ENCODE data around the gene NSUN6.
"Not testable (repeated sequence)": the region's sequence is repeated elsewhere in the genome, so short reads cannot be mapped to it uniquely, and the experiment has no call there.

The NSUN6 gene

DNA sequence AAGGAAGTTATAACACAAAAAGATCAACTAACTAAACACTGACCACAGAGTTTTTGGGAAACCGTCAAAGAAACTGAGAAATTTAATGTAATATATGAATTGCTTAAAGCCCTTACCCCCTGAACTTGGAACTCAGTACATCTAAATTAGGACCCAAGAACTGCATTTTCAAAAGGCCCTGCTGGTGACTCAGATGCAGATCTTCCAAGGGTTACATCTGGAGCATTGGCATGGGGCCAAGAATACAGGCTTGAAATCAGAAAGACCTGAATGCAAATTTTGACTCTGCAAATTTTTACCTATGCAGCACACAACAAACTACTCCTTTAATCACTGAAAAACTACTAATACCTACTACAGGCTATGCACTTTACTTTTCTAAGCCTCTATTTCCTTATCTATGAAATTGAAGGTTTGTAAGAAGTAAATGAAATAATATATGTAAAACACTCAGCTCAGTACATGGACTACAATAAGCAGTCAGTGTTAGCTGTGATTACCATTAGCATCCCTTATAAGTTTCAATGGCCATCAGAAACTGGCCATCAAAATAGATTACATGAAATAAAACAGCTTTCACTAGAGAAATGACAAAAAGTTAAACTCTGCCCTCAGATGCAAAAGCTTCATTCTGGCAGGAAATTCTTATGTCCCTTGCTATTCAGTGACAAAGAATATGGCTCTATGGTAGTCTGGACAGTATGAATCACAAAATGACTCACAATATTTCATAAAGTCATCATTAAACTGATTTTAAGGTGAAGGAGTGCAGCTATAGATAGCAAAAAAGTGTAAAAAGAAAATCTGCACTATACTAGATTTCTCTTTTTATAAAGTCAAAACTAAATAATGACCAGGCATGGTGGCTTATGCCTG is 43.6 kb downstream of the NSUN6 start:
- peaks cover 25% of the 10 kb centered on the region for H3K36me3 ChIP-seq (ENCODE audit: control insufficient read depth, insufficient read depth, low read length)
- H3K4me3 ChIP-seq (ENCODE audit: low read depth, low read length): no peak overlapping the region
- no peak overlapping the region for H3K9ac ChIP-seq (ENCODE audit: low read depth, low read length)
- no peaks in the 10 kb centered on the region for H3K9me3 ChIP-seq (ENCODE audit: control insufficient read depth, insufficient read depth, low read length)
- no peak overlapping the region for H3K27ac ChIP-seq (ENCODE audit: low read depth, low read length)
- H3K27me3 ChIP-seq (ENCODE audit: control insufficient read depth, insufficient read depth, low read length): no peaks in the 10 kb centered on the region
- H3K4me1 ChIP-seq (ENCODE audit: control insufficient read depth, insufficient read depth, low read length): no peaks in the 10 kb centered on the region

DNA sequence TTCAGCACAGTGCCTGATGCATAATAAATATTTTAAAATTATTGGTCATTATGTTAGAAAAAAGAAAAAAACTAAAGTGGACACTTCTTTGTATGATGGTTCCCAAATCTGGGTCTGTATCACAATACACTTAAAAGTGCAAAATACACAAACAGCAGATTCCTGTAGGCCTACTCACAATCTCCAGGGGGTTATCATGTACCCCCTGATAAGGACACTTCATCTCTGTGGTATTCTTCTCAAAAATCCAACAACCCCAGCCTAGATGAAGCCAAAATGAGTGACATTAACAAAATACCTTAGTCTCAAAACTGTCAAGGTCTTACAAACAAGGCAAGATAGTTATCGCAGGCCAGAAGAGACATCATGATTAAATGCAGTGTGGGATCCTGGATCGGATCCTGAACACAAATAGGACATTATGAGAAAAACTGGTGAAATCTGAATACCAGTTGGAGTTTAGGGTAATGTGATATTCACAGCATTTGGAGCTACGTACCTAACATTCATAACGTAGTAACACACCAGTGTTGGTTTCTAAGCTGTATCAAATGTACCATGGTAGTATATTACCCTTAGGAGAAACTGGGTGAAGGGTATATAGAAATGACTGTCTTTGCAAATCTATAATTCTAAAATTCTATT is 45.2 kb downstream of the NSUN6 start:
- no peaks in the 10 kb centered on the region for H3K9me3 ChIP-seq (ENCODE audit: control insufficient read depth, insufficient read depth, low read length)
- peaks cover 14% of the 10 kb centered on the region for H3K36me3 ChIP-seq (ENCODE audit: control insufficient read depth, insufficient read depth, low read length)
- H3K9ac ChIP-seq (ENCODE audit: low read depth, low read length): no peak overlapping the region
- H3K27me3 ChIP-seq (ENCODE audit: control insufficient read depth, insufficient read depth, low read length): no peaks in the 10 kb centered on the region
- H3K27ac ChIP-seq (ENCODE audit: low read depth, low read length): no peak overlapping the region
- no peak overlapping the region for H3K4me3 ChIP-seq (ENCODE audit: low read depth, low read length)
- no peaks in the 10 kb centered on the region for H3K4me1 ChIP-seq (ENCODE audit: control insufficient read depth, insufficient read depth, low read length)

DNA sequence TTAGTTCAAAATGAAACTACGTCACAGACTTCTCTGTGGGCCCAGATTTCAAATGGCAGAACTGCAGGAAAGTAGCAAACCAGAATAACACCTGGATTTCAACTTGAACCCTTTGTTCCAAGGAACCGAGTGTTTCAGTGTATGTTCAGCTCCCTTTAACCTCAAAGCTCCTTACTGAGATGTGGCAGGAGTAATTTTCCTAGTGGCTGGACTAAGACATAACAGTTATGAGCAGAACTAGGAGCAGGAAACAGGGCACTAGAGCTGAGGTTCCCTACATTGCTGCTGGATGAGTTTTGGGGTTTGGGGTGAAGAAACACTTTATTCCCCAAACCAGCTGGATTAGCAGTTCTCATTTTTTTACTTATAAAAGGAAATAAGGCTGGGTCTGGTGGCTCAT is 50.1 kb downstream of the NSUN6 start:
- H3K4me3 ChIP-seq (ENCODE audit: low read depth, low read length): no peak overlapping the region
- no peaks in the 10 kb centered on the region for H3K9me3 ChIP-seq (ENCODE audit: control insufficient read depth, insufficient read depth, low read length)
- no peaks in the 10 kb centered on the region for H3K4me1 ChIP-seq (ENCODE audit: control insufficient read depth, insufficient read depth, low read length)
- no peaks in the 10 kb centered on the region for H3K27me3 ChIP-seq (ENCODE audit: control insufficient read depth, insufficient read depth, low read length)
- H3K9ac ChIP-seq (ENCODE audit: low read depth, low read length): no peak overlapping the region
- 0 out of 2 replicates have a peak, but pooled peaks cover 5% of the 10 kb centered on the region for H3K36me3 ChIP-seq (ENCODE audit: control insufficient read depth, insufficient read depth, low read length)
- H3K27ac ChIP-seq (ENCODE audit: low read depth, low read length): no peak overlapping the region

DNA sequence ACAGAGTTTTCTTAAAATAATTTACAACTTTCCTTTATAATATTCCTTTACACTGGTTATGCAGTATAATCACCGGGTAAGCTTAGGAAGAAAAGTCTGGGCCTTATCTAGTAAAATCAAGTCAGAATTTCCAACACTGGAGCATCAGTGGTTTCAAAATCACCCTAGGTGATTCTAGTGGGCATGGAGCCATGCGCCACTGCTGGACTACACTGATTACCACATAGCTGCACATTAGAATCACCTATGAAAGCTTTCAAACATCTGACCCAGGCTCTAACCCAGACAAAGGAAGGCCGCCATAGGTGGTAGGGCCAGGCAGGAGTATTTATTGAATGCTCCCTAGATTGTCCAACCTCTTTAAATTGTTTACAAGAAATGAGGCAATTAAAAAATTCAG is 52.0 kb downstream of the NSUN6 start:
- Histone ChIP-seq H3K9me3 (ENCODE audit: control insufficient read depth, insufficient read depth, low read length) (no peaks in the 10 kb centered on the region), H3K4me1 (ENCODE audit: control insufficient read depth, insufficient read depth, low read length) (no peaks in the 10 kb centered on the region), H3K27ac (ENCODE audit: low read depth, low read length) (no peak overlapping the region), H3K27me3 (ENCODE audit: control insufficient read depth, insufficient read depth, low read length) (no peaks in the 10 kb centered on the region), H3K4me3 (ENCODE audit: low read depth, low read length) (no peak overlapping the region), H3K36me3 (ENCODE audit: control insufficient read depth, insufficient read depth, low read length) (peaks cover 14% of the 10 kb centered on the region), H3K9ac (ENCODE audit: low read depth, low read length) (no peak overlapping the region)

DNA sequence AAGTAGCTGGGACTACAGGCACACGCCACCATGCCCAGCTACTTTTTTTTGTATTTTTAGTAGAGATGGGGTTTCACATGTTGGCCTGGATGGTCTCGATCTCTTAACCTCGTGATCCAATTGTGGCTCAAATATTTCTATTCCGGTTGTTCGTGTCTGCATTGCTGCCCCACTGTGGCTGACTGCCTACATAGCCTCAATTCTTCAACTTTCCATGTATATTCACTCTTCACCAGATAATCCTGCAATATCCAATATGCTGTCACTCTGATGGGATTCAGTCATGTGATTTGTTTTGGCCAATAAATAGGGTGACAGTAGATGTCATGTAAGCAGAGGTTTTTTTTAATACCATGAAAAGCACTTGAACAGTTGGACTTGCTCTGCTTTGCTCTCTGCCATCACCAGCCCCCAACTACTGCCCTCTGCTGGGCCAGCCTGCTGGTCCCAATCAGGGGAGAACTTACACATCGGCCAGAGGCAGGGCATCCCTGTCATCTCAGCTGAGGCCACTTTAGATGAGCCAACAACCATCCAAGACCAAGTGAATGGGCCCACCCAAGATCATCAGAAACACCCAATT is 56.7 kb downstream of the NSUN6 start:
- H3K4me3 ChIP-seq (ENCODE audit: low read depth, low read length): no peak overlapping the region
- no peak overlapping the region for H3K9ac ChIP-seq (ENCODE audit: low read depth, low read length)
- H3K27ac ChIP-seq (ENCODE audit: low read depth, low read length): no peak overlapping the region
- H3K9me3 ChIP-seq (ENCODE audit: control insufficient read depth, insufficient read depth, low read length): no peaks in the 10 kb centered on the region
- H3K4me1 ChIP-seq (ENCODE audit: control insufficient read depth, insufficient read depth, low read length): no peaks in the 10 kb centered on the region
- peaks cover 9% of the 10 kb centered on the region for H3K36me3 ChIP-seq (ENCODE audit: control insufficient read depth, insufficient read depth, low read length)
- H3K27me3 ChIP-seq (ENCODE audit: control insufficient read depth, insufficient read depth, low read length): no peaks in the 10 kb centered on the region

DNA sequence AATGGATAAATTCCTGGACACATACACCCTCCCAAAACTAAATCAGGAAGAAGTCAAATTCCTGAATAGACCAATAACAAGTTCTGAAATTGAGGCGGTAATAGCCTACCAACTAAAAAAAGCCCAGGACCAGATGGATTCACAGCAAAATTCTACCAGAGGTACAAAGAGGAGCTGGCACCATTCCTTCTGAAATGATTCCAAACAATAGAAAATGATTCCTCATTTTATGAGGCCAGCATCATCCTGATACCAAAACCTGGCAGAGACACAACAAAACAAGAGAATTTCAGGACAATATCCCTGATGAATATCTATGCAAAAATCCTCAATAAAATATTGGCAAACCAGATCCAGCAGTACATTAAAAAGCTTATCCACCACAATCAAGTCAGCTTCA is 60.2 kb downstream of the NSUN6 start:
- H3K4me1 ChIP-seq (ENCODE audit: control insufficient read depth, insufficient read depth, low read length); H3K27ac ChIP-seq (ENCODE audit: low read depth, low read length); H3K9ac ChIP-seq (ENCODE audit: low read depth, low read length); H3K9me3 ChIP-seq (ENCODE audit: control insufficient read depth, insufficient read depth, low read length); H3K36me3 ChIP-seq (ENCODE audit: control insufficient read depth, insufficient read depth, low read length); H3K27me3 ChIP-seq (ENCODE audit: control insufficient read depth, insufficient read depth, low read length); H3K4me3 ChIP-seq (ENCODE audit: low read depth, low read length): not testable (repeated sequence)

DNA sequence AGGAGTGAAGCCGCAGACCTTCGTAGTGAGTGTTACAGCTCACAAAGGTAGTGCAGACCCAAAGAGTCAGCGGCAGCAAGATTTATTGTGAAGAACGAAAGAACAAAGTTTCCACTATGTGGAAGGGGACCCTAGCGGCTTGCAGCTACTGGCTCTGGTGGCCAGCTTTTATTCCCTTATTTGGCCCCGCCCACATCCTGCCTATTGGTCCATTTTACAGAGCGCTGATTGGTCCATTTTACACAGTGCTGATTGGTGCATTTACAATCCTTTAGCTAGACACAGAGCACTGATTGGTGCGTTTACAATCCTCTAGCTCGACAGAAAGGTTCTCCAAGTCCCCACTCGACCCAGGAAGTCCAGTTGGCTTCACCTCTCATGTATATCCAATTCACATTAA is 64.8 kb downstream of the NSUN6 start:
- H3K4me1 ChIP-seq (ENCODE audit: control insufficient read depth, insufficient read depth, low read length); H3K27ac ChIP-seq (ENCODE audit: low read depth, low read length); H3K27me3 ChIP-seq (ENCODE audit: control insufficient read depth, insufficient read depth, low read length); H3K9me3 ChIP-seq (ENCODE audit: control insufficient read depth, insufficient read depth, low read length); H3K4me3 ChIP-seq (ENCODE audit: low read depth, low read length); H3K9ac ChIP-seq (ENCODE audit: low read depth, low read length): not testable (repeated sequence)
- H3K36me3 ChIP-seq (ENCODE audit: control insufficient read depth, insufficient read depth, low read length): peaks cover 15% of the 10 kb centered on the region

DNA sequence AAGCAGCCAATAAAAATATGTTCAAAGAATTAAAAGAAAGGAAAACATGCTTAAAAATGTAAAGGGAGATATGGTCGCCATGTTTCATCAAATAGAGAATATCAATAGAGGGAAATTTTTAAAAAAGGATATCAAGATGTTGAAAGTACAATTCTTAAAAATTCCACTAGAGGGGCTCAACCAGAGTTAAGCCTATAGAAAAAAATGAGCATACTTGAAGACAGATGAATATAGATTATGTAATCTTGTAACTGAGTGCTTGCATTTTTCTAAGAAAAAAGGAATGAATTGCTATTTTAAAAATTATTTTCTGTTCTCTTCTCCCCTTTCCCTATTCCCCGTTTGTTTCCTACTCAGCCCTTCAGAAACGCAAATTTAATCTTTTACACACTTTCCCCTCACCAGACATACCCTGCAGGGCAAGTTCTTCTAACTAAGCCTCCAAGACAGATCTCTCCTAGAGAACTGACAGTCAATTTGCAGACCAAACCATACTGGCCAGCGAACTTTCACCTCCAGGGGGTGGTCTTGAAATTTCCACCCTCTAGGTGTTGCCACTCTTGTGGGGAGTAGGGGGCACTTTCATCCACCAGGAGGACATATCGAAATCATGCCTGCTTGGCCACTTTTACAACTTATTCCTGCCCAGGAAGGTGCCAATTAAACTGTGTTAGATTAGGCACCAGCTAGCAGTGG is 67.7 kb downstream of the NSUN6 start:
- H3K9me3 ChIP-seq (ENCODE audit: control insufficient read depth, insufficient read depth, low read length): peaks cover 10% of the 10 kb centered on the region
- H3K4me3 ChIP-seq (ENCODE audit: low read depth, low read length): no peak overlapping the region
- no peak overlapping the region for H3K9ac ChIP-seq (ENCODE audit: low read depth, low read length)
- 0 out of 2 replicates have a peak, but pooled peaks cover 4% of the 10 kb centered on the region for H3K4me1 ChIP-seq (ENCODE audit: control insufficient read depth, insufficient read depth, low read length)
- H3K27ac ChIP-seq (ENCODE audit: low read depth, low read length): no peak overlapping the region
- peaks cover 36% of the 10 kb centered on the region for H3K36me3 ChIP-seq (ENCODE audit: control insufficient read depth, insufficient read depth, low read length)
- H3K27me3 ChIP-seq (ENCODE audit: control insufficient read depth, insufficient read depth, low read length): no peaks in the 10 kb centered on the region

DNA sequence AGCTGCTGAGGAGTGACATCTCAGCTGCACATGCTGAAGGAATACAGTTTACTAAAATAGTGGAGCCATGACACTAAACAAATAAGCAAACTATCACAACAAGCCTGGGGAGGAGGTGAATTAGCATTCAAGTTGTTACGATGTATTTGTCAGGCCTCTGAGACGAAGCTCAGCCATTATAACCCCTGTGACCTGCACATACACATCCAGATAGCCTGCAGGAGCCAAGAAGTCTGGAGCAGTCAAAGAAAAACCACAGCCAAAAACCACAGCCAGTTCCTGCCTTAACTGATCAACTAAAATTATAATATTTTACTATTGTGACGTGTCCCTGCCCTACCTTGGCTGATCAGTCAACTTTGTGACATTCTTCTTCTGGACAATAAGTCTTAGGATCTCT is 68.6 kb downstream of the NSUN6 start:
- Histone ChIP-seq H3K9me3 (ENCODE audit: control insufficient read depth, insufficient read depth, low read length) (peaks cover 19% of the 10 kb centered on the region), H3K27me3 (ENCODE audit: control insufficient read depth, insufficient read depth, low read length) (no peaks in the 10 kb centered on the region), H3K4me3 (ENCODE audit: low read depth, low read length) (no peak overlapping the region), H3K36me3 (ENCODE audit: control insufficient read depth, insufficient read depth, low read length) (peaks cover 40% of the 10 kb centered on the region), H3K9ac (ENCODE audit: low read depth, low read length) (no peak overlapping the region), H3K27ac (ENCODE audit: low read depth, low read length) (no peak overlapping the region), H3K4me1 (ENCODE audit: control insufficient read depth, insufficient read depth, low read length) (0 out of 2 replicates have a peak, but pooled peaks cover 4% of the 10 kb centered on the region)

DNA sequence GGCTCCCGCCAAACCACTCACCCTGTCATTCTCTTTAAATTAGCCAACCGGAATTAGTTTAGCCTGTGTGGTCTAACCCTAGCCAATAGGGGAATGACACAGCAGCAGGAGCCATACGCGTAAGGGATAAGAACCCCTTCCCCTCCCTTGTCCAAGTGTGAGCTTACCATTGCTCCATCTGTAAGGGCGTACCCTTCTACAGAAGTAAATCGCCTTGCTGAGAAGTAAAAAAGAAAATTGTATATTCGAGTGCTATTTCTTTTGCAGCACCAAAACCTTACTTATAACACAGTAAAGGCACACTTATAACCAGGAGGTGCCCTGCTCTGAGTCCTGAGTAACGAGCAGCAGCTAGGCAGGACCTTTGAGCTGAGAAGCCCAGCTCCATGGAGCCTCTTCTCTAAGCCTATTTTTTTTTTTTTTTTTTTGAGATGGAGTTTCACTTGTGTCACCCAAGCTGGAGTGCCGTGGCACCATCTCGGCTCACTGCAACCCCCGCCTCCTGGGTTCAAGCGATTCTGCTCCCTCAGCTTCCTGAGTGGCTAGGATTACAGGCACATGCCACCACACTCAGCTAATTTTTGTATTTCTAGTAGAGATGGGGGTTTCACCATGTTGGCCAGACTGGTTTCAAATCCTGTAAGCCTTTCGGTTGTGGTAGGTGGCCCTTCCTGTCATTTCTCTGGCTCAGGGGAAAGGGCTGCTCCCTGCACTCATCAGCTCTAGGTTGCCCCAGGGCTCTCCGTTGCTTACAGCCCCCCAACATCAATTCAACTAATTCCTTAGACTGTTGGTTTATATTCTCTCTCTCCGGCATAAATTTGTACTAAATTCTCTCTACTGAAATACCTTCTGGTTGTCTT is 73.3 kb downstream of the NSUN6 start:
- Histone ChIP-seq H3K4me3 (ENCODE audit: low read depth, low read length) (no peak overlapping the region), H3K4me1 (ENCODE audit: control insufficient read depth, insufficient read depth, low read length) (no peaks in the 10 kb centered on the region), H3K27me3 (ENCODE audit: control insufficient read depth, insufficient read depth, low read length) (no peaks in the 10 kb centered on the region), H3K27ac (ENCODE audit: low read depth, low read length) (no peak overlapping the region), H3K36me3 (ENCODE audit: control insufficient read depth, insufficient read depth, low read length) (peaks cover 32% of the 10 kb centered on the region), H3K9me3 (ENCODE audit: control insufficient read depth, insufficient read depth, low read length) (peaks cover 44% of the 10 kb centered on the region), H3K9ac (ENCODE audit: low read depth, low read length) (no peak overlapping the region)
